DMS114 treated with DMSO at 0.1 percent for 48 hours (cell line): ENCODE measurements around the gene SPDYE16.
"Not testable (repeated sequence)": the region's sequence is repeated elsewhere in the genome, so short reads cannot be mapped to it uniquely, and the experiment has no call there.

Experiments used
- DNase-seq: peaks from one replicate; lab custom pipeline; 2025; ENCODE audit not compliant: unreplicated experiment; lab: John Stamatoyannopoulos, UW

Gene SPDYE16

GRCh38 chr7:76505168-76506080 lies 37.7 kb downstream of the SPDYE16 start:
- DNase-seq: no peak

DNA sequence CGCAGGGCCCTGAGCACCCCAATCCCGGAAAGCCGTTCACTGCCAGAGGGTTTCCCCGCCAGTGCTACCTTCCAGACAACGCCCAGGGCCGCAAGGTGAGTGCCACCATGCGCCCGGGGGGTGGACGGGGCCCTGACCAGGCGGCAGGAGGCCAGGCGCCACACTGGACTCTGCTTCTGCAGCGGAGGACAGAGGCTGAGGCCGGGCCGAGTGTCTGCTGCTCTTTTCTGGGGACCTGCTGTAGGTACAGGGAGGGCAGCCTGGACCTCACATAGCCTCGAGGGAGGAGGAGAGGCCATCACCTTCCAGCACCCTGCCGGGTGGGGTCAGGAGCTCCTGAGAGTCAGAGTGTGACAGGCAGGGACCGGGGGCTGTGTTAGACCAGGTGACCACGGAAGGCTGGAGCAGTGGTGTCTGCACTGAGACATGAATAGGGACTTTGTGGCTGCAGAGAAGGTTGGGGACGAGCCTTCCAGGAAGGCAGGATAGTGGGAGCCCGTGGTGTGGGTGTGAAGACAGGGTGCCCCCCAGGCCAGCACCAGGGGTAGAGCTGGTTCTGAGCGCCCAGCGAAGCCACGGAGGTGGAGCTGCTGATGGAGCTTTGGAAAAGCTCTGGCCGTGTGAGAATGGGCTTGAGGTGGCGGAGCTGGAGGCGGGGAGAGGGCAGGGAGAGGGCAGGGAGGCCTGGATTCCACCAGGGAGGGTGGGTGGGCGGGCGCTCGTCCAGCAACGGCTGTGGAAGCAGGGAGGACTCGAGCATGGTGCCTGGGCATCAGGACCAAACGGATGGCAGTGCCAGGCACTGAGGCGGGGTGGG lies 38.5 kb downstream of the SPDYE16 start:
- not testable (repeated sequence) for DNase-seq

DNA sequence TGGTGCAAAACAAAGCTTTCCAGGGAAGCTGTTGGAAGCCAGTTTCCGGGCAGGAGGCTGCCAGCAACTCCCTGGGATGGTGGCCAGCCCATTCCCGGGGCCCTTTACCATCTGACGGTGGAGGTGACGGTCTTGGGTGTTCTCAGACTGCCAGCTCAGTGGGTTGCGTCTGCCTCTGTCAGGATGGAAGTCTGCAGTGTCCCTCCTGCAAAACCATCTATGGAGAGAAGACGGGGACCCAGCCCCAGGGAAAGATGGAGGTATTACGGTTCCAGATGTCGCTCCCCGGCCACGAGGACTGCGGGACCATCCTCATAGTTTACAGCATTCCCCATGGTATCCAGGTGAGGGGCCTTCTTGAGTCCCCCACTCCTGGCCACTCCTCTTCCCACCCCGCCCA lies 39.9 kb downstream of the SPDYE16 start:
- DNase-seq: not testable (repeated sequence)

- DNase-seq: not testable (repeated sequence)
These were observed 40.3 kb downstream of the SPDYE16 start for GRCh38 chr7:76502836-76503235.

DNA sequence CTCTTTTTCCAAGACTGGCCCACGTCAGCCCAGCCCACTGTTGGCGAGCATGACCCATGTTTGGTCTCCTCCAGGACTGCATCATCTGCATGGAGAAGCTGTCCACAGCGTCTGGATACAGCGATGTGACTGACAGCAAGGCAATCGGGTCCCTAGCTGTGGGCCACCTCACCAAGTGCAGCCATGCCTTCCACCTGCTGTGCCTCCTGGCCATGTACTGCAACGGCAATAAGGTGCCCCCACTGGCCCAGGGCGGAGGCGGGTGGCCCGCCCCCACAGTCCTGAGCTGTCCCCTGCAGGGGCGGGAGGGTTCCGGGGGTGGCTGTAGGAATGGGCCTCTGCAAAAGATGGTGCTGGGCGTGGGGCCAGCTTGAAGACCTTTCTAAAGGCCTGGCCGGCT lies 40.9 kb downstream of the SPDYE16 start:
- not testable (repeated sequence) for DNase-seq

DNA sequence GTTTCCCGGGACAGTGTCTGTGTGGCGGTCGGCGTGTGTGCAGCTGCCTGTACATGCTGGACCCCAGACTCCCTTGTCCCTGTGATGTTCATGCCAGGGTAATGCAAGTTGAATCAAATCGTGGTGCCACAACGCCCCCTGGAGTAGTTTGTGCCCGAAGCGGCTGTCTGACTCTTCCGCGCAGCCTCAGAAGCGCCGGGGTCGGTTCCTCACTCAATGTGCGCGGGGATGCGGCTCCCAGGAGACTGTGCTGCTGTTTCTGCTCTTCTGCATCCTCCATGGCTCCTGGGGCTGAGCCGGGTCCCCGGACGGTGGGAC lies 43.2 kb downstream of the SPDYE16 start:
- DNase-seq: not testable (repeated sequence)

DNA sequence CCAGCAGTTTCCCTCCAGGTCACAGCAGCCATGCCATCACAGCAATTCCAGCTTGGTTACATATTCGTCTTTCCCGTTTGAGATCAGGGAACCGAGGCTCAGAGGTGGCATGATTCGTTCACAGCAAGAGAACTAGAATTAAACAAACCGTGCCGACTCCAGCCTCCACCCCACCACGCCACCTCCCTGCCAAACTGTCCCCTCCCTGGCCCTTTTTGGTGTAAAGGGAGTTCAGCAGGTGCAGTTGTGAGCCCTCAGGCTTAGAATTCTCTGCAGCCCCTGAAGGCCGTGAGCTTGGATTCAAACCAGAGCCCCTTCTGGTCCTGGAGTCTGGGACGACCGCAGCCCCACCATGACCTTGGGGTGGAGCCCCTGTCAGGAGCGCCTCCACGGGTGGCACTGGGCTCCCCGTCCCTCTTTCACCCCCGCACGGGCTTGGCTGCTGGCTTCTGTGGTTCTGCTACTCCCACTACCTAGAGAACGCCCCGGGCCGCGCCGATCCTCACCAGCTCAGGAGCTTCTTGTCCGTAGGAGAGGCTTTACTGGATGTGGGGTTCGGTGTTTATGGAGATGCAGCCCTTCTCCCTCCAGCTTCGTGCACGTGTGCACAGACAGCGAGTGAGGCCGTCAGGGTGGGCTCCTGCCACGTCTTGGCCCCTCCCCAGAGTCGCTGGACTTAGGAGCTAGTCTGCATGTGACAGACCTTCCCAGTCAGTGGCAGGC lies 43.7 kb downstream of the SPDYE16 start:
- not testable (repeated sequence) for DNase-seq

DNA sequence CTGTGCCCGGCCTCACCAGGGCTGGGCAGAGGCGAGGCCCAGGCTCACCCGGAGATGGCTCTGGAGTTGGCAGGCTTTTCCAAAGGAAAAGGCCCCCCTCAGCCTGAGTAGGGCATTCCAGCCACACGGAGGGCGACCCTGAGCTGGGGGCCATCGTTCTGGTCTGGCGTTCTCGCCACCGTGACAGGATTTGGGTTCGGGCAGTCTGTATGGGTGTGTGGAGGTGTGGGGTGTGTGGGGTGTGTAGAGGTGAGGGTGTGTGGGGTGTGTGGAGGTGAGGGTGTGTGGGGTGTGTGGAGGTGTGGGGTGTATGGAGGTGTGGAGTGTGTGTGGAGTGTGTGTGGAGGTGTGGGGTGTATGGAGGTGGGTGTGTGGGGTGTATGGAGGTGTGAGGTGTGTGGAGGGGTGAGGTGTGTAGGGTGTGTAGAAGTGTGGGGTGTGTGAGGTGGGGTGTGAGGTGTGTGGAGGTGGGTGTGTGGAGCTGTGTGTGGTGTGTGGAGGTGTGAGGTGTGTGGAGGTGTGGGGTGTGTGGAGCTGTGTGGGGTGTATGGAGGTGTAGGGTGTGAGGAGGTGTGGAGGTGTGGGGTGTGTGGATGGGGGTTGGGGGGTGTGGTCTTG lies 44.4 kb downstream of the SPDYE16 start:
- DNase-seq: not testable (repeated sequence)

DNA sequence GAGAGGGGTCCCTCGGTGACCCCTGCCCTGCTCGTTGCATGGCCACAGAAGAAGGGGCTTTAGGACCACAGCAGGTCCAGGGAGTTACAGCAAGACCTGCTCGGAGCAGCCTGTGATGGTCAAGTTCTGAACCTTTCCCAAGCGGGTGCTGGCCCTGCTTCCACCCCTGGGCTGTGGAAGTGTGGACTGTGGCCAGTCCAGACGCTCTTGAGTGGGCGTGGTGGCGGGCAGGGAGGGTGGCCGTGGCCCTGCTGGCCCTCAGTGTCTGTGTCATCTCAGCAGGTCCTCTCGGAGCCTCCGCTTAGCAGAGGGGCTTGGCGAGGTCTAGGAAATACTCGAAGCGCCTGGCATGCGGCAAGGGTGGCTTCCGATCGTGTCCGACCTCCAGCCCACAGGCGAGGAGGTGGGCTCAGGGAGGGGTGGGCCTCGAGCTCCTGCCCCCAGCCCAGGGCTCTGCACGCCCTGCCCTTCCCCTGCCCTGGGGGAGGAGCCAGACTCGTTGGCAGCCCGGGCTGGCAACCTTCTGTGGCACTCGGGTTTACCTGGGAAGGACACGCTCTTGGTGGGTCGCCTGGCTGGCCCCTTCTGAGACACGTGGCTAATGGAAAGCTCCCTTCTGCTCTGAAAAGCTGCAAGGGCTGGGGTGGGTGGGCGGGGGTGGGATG lies 45.0 kb downstream of the SPDYE16 start:
- not testable (repeated sequence) for DNase-seq

DNA sequence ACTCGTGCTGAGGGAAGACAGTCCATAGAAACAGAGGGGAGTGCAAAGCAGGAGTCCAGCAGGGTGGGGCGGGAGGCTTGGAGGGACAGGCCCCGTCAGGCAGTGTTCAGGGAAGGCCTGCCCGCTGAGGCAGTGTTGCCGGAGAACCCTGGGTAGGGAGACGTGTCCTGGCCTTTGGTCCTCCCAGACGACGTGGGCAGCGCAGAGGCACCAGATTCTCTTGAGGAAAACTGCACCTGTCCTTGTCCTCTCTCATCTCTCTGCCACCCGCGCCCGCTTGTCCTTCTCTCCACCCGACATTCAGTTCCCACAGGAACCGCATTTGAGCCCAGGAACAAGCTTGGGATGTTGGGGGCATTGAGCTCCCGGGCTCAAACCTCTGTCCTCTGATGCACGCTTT lies 47.4 kb downstream of the SPDYE16 start:
- DNase-seq: not testable (repeated sequence)

DNA sequence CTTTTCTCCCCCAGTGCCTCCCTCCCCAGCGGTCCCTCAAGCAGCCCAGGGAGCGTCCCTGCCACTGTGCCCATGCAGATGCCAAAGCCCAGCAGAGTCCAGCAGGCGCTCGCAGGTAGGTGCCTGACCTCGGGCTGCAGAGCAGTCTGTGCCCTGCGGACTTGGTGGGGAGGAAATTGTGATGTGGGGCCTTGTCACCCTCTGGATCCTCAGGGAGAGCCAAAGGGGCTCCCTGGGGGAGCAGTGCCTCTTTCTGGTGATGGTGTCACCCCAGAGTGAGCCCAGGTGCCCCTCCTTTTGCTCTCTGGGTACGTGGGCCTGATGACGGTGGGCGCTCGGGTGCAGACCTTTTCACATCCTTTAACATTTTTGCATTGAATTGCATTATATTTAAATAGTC lies 51.0 kb downstream of the SPDYE16 start:
- not testable (repeated sequence) for DNase-seq

GRCh38 chr7:76487969-76488368 lies 55.1 kb downstream of the SPDYE16 start:
- not testable (repeated sequence) for DNase-seq

GRCh38 chr7:76486618-76487017 lies 56.5 kb downstream of the SPDYE16 start:
- not testable (repeated sequence) for DNase-seq

DNA sequence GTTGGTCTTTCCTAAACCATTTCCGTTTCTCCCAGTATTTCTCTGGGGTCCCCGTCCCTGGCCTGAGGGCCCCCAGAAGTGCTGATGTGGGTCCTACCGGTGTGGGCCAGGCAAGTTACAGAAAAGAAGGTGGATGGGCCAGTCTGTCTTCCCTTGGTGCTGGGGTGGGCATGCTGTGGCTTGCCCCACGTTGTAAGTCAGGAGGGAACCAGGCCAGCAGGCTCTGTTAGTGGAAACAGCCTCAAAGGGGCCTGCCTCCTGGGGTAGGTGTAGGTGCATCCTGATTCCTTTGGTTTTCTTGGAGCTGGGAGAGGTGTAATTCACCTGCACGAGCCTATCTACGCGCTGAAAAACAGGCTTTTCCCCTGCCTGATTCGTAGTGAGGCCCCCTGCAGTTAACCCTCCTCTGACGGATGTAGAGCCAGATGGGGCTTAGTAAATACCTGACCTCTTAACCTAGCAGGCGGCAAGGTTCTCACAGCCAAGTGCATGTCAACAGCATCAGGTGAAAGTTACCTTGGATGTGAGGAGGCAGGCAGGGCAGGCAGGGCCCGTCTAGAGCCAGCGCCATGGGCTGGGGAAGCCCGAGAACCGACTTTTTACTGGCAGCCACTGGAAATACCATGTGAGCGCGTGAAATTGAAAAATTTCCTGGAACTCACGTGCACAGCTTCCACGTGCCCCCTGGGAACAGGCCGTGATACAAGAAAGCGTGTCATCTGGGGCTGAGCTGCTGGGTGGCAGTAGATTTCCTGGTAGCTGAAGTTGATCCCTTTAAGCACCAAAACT lies 57.1 kb downstream of the SPDYE16 start:
- DNase-seq: not testable (repeated sequence)

- DNase-seq: not testable (repeated sequence)
These were observed 58.6 kb downstream of the SPDYE16 start for GRCh38 chr7:76484456-76484855.

DNA sequence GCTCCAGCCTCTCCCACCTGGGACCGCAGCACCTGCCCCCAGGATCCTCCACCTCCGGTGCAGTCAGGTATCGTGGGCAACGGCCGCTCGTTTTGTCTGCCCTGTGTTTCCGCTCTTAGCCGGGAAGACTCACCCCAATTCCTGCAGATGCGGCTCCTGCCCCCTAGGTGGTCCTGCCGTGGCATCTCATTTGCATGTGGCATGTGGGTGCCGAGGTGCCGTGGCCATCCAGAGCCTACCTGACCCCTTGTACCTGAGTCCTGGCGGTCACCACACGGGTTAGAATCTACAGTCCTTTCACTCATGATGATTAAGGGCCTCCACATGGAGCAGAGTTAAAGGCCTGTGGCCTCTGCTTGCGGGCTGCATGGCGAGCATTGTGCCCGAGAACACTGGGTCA lies 60.0 kb downstream of the SPDYE16 start:
- DNase-seq: not testable (repeated sequence)

DNA sequence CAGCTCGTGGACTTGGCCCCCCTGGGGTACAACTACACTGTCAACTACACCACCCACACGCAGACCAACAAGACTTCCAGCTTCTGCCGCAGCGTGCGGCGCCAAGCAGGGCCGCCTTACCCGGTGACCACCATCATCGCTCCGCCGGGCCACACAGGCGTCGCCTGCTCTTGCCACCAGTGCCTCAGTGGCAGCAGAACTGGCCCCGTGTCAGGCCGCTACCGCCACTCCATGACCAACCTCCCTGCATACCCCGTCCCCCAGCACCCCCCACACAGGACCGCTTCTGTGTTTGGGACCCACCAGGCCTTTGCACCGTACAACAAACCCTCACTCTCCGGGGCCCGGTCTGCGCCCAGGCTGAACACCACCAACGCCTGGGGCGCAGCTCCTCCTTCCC lies 60.4 kb downstream of the SPDYE16 start:
- DNase-seq: not testable (repeated sequence)
